Fibroblast of lung (primary cell): ENCODE results near the gene NXPH4. TPM values are rescaled to one million over a fixed set of nuclear protein-coding genes. Genes with fewer than 3 reads are reported as not detected.
A peak's percentile ranks its signal among the peaks of the same experiment; 100 is the strongest.

Experiments used
- DNase-seq, 2 donors: peaks; one replicate each; pipeline versions ENCODE4 v3.0.0 to v3.0.0-alpha.2; 2010; ENCODE audit warnings: low read depth in 2 of 2
- H2AFZ ChIP-seq: 2 replicates; pipeline ENCODE4 v1.5.1; 2012; ENCODE audit warnings: low read length, control low read depth, inconsistent platforms
- H3K27ac ChIP-seq: 2 replicates; pipeline ENCODE4 v1.5.1; 2011; ENCODE audit warnings: low read length, control low read depth; ENCODE audit not compliant: insufficient read depth
- H3K27me3 ChIP-seq: 2 replicates; pipeline ENCODE4 v1.5.1; 2011; ENCODE audit warnings: mild to moderate bottlenecking, low read length; ENCODE audit not compliant: control insufficient read depth, insufficient read depth
- H3K36me3 ChIP-seq: 2 replicates; pipeline ENCODE4 v1.5.1; 2011; ENCODE audit warnings: low read length; ENCODE audit not compliant: control insufficient read depth, insufficient read depth
- H3K4me1 ChIP-seq: 2 replicates; pipeline ENCODE4 v1.5.1; 2011; ENCODE audit warnings: low read length; ENCODE audit not compliant: control insufficient read depth, insufficient read depth; ENCODE audit errors: extremely low read depth
- H3K4me2 ChIP-seq: 2 replicates; pipeline ENCODE4 v1.5.1; 2011; ENCODE audit warnings: low read length, control low read depth; ENCODE audit not compliant: insufficient read depth; ENCODE audit errors: extremely low read depth
- H3K4me3 ChIP-seq, 4 experiments: fragments of 200-600 bp in 1 of 4; sonication (generic) in 1 of 4; replicated peaks in 1 of 4; 2 replicates each; pipeline ENCODE4 v1.5.1; 2011 to 2016; ENCODE audit warnings: low read length in 4 of 4, low read depth in 3 of 4, mild to moderate bottlenecking in 3 of 4, control low read depth in 2 of 4, inconsistent platforms in 1 of 4, mixed read lengths in 1 of 4; ENCODE audit not compliant: insufficient read depth in 1 of 4; ENCODE audit errors: control extremely low read depth in 1 of 4
- H3K79me2 ChIP-seq: 2 replicates; pipeline ENCODE4 v1.5.1; 2012; ENCODE audit warnings: mild to moderate bottlenecking, low read length, inconsistent platforms; ENCODE audit not compliant: control insufficient read depth, insufficient read depth
- H3K9ac ChIP-seq: 2 replicates; pipeline ENCODE4 v1.5.1; 2011; ENCODE audit warnings: mild to moderate bottlenecking, low read length, control low read depth; ENCODE audit not compliant: insufficient read depth
- H3K9me3 ChIP-seq: 2 replicates; pipeline ENCODE4 v1.5.1; 2012; ENCODE audit warnings: low read depth, low read length; ENCODE audit not compliant: control insufficient read depth, insufficient read depth
- H4K20me1 ChIP-seq: 2 replicates; pipeline ENCODE4 v1.5.1; 2011; ENCODE audit warnings: low read length; ENCODE audit not compliant: control insufficient read depth, insufficient read depth; ENCODE audit errors: extremely low read depth
- CTCF ChIP-seq, 2 donors: IDR thresholded peaks in 1 of 2; conservative IDR thresholded peaks in 1 of 2; 1 replicate in 1 of 2; 2 replicates in 1 of 2; pipeline ENCODE4 v1.5.1; 2011 to 2012; ENCODE audit warnings: low read length in 2 of 2, control low read depth in 1 of 2, inconsistent platforms in 1 of 2, low read depth in 1 of 2, mild to moderate bottlenecking in 1 of 2
- EZH2 ChIP-seq: IDR thresholded peaks from 2 replicates; pipeline ENCODE4 v1.5.1; 2012; ENCODE audit warnings: low read length, control low read depth, mild to moderate bottlenecking; ENCODE audit errors: missing control alignments
- polyA plus RNA-seq, 2 donors: library from polyadenylated mRNA; depleted of rRNA in 1 of 2; stranded (reverse) in 1 of 2; unstranded in 1 of 2; fragments of >200 nt; gene quantifications; 2 replicates each; pipeline ENCODE4 v1.2.1, GENCODE V29; 2011 to 2012; ENCODE audit warnings: missing spikeins in 1 of 2
- total RNA-seq: library from RNA; depleted of rRNA; stranded (reverse); fragments of >200 nt; gene quantifications from 2 replicates; pipeline ENCODE4 v1.2.1, GENCODE V29; 2014

The NXPH4 gene
- total and polyA plus RNA-seq, 2 donors (not counting 1 experiment from before 2014, with no cell fraction given): 0.50 to 1.9 TPM

GRCh38 chr12:57243521-57244311 lies 27.1 kb downstream of the NXPH4 start:
- Histone ChIP-seq H3K4me1 (peaks cover 21% of the 10 kb centered on the region), H3K36me3 (no peaks in the 10 kb centered on the region), H3K4me3 (peak overlapping the region in 3 of 4 experiments; percentile 9 to 50 (median 33)), H3K27ac (no peak overlapping the region), H3K9me3 (no peaks in the 10 kb centered on the region), H3K4me2 (peak overlapping the region; percentile 92), H3K79me2 (no peaks in the 10 kb centered on the region), H2AFZ (no peak overlapping the region), H3K9ac (no peak overlapping the region), H3K27me3 (peaks cover 16% of the 10 kb centered on the region), H4K20me1 (no peaks in the 10 kb centered on the region)
- TF ChIP-seq CTCF (conservative IDR thresholded peaks at IDR 0.05 in 1 of 2, IDR thresholded peaks at IDR 0.05 in 1 of 2; ENCODE audit: low read depth in 1 of 2, low read length in 2 of 2) (peak; percentile 52 to 74), EZH2 (no peak)
- peak; percentile 39 to 73 for DNase-seq

- TF ChIP-seq EZH2 (no peak), CTCF (conservative IDR thresholded peaks at IDR 0.05 in 1 of 2, IDR thresholded peaks at IDR 0.05 in 1 of 2; ENCODE audit: low read depth in 1 of 2, low read length in 2 of 2) (no peak)
- DNase-seq: no peak
- Histone ChIP-seq H3K4me3 (no peak overlapping the region), H3K9ac (no peak overlapping the region), H3K27ac (no peak overlapping the region), H3K9me3 (no peaks in the 10 kb centered on the region), H2AFZ (no peak overlapping the region), H4K20me1 (no peaks in the 10 kb centered on the region), H3K79me2 (no peaks in the 10 kb centered on the region), H3K4me1 (peaks cover 20% of the 10 kb centered on the region), H3K36me3 (no peaks in the 10 kb centered on the region), H3K27me3 (peaks cover 16% of the 10 kb centered on the region), H3K4me2 (no peak overlapping the region)
These were observed 27.7 kb downstream of the NXPH4 start for GRCh38 chr12:57244312-57244696.

GRCh38 chr12:57247041-57247440 lies 30.4 kb downstream of the NXPH4 start:
- Histone ChIP-seq H4K20me1 (no peaks in the 10 kb centered on the region), H3K4me3 (no peak overlapping the region), H3K36me3 (no peaks in the 10 kb centered on the region), H3K9me3 (no peaks in the 10 kb centered on the region), H3K4me1 (peaks cover 5% of the 10 kb centered on the region), H2AFZ (no peak overlapping the region), H3K79me2 (no peaks in the 10 kb centered on the region), H3K27ac (no peak overlapping the region), H3K4me2 (no peak overlapping the region), H3K27me3 (peaks cover 3% of the 10 kb centered on the region), H3K9ac (no peak overlapping the region)
- TF ChIP-seq CTCF (conservative IDR thresholded peaks at IDR 0.05 in 1 of 2, IDR thresholded peaks at IDR 0.05 in 1 of 2; ENCODE audit: low read depth in 1 of 2, low read length in 2 of 2) (no peak), EZH2 (no peak)
- no peak for DNase-seq
